Mucosa of gallbladder (tissue), 1 donor: ENCODE data around the gene PALM3. TPM values are rescaled to one million over a fixed set of nuclear protein-coding genes. Genes with fewer than 3 reads are reported as not detected.
A peak's percentile ranks its signal among the peaks of the same experiment; 100 is the strongest.

Experiments used
- DNase-seq: peaks from one replicate; pipeline ENCODE4 v3.0.0-alpha.2; 2020; ENCODE audit warnings: low spot score
- total RNA-seq: library from RNA; stranded (reverse); gene quantifications from one replicate; pipeline ENCODE4 v1.2.1, GENCODE V29; 2021
- donor health status: DM: no; HTN: no; CAD: no.

PALM3 gene
- 42.8 TPM for total RNA-seq

GRCh38 chr19:14061751-14062557, at the start of gene PALM3:
TSS of gene PALM3 (minus strand) at chr19:14062076. CDS start at chr19:14061980, 96 bp downstream.
- peak; percentile 85 for DNase-seq

GRCh38 chr19:14111486-14111885, 49.6 kb upstream of the PALM3 start:
- no peak for DNase-seq

- DNase-seq: no peak
Observed at GRCh38 chr19:14110650-14111049, 48.8 kb upstream of the PALM3 start.

- no peak for DNase-seq
Observed at GRCh38 chr19:14107581-14108461, 45.9 kb upstream of the PALM3 start.

- no peak for DNase-seq
Observed at GRCh38 chr19:14106840-14107239, 45.0 kb upstream of the PALM3 start.

GRCh38 chr19:14105680-14106079, 43.8 kb upstream of the PALM3 start:
- DNase-seq: no peak

GRCh38 chr19:14103310-14103709, 41.4 kb upstream of the PALM3 start:
- no peak for DNase-seq

- no peak for DNase-seq
Observed at GRCh38 chr19:14102756-14103155, 40.9 kb upstream of the PALM3 start.

- DNase-seq: no peak
Observed at GRCh38 chr19:14102102-14102696, 40.3 kb upstream of the PALM3 start.

GRCh38 chr19:14101003-14101545, 39.2 kb upstream of the PALM3 start:
- DNase-seq: no peak

- DNase-seq: no peak
Observed at GRCh38 chr19:14097532-14098151, 35.8 kb upstream of the PALM3 start.

- no peak for DNase-seq
Observed at GRCh38 chr19:14096272-14096992, 34.6 kb upstream of the PALM3 start.

GRCh38 chr19:14094854-14095253, 33.0 kb upstream of the PALM3 start:
- DNase-seq: no peak

GRCh38 chr19:14093117-14093823, 31.4 kb upstream of the PALM3 start:
- no peak for DNase-seq

- no peak for DNase-seq
Observed at GRCh38 chr19:14091813-14092462, 30.1 kb upstream of the PALM3 start.

GRCh38 chr19:14091081-14091812, 29.4 kb upstream of the PALM3 start:
- DNase-seq: peak; percentile 37

GRCh38 chr19:14090509-14091080, 28.7 kb upstream of the PALM3 start, which contains the start of gene SAMD1:
TSS of gene SAMD1 (minus strand) at chr19:14090751.
- peak; percentile 92 for DNase-seq

- DNase-seq: peak; percentile 42
Observed at GRCh38 chr19:14089662-14090508, 28.0 kb upstream of the PALM3 start.
